ENCODE results near the gene TMEM151B. TPM values are rescaled to one million over a fixed set of nuclear protein-coding genes. Genes with fewer than 3 reads are reported as not detected.
A peak's percentile ranks its signal among the peaks of the same experiment; 100 is the strongest.

The TMEM151B gene
- total and polyA plus RNA-seq, 10 of the 15 experiments (the other 5 are each of a cell fraction or from before 2014, with no cell fraction given) = 0.01 to 0.19 (median 0.05) TPM; not detected in 6

DNA sequence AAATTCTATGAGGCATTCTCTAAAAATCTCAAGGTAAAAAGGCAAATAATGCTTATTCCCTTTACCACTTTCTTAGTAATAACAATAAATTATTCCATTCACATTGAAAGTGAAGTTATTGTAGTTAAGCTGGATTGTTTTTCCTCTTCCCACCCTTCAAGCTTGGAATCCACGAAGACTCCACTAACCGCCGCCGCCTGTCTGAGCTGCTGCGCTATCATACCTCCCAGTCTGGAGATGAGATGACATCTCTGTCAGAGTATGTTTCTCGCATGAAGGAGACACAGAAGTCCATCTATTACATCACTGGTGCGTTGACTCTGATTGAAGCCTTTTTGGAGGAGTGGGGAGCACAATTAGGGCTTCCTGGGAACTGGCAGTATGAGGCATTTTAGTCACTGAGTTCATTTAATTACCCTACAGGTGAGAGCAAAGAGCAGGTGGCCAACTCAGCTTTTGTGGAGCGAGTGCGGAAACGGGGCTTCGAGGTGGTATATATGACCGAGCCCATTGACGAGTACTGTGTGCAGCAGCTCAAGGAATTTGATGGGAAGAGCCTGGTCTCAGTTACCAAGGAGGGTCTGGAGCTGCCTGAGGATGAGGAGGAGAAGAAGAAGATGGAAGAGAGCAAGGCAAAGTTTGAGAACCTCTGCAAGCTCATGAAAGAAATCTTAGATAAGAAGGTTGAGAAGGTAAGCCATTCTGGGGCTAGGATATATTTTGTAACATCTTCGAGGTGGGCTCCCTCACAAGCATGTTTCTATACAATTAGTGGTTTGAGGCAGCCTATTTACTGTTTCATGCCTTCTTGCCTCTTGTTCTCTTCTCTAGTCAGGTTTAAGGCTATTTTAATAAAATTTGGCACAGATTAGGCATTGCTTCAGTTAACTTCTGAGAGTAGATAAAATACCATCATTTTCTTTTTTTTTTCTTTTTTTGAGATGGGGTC lies 18.4 kb upstream of the TMEM151B start (continued):
- TF ChIP-seq BMI1 (IDR thresholded peaks at IDR 0.05; ENCODE audit: borderline replicate concordance) = no peak
- TF ChIP-seq MYB (IDR thresholded peaks at IDR 0.05; ENCODE audit: borderline replicate concordance, low read depth, low read length) = no peak
- TF ChIP-seq, protein P1, sequence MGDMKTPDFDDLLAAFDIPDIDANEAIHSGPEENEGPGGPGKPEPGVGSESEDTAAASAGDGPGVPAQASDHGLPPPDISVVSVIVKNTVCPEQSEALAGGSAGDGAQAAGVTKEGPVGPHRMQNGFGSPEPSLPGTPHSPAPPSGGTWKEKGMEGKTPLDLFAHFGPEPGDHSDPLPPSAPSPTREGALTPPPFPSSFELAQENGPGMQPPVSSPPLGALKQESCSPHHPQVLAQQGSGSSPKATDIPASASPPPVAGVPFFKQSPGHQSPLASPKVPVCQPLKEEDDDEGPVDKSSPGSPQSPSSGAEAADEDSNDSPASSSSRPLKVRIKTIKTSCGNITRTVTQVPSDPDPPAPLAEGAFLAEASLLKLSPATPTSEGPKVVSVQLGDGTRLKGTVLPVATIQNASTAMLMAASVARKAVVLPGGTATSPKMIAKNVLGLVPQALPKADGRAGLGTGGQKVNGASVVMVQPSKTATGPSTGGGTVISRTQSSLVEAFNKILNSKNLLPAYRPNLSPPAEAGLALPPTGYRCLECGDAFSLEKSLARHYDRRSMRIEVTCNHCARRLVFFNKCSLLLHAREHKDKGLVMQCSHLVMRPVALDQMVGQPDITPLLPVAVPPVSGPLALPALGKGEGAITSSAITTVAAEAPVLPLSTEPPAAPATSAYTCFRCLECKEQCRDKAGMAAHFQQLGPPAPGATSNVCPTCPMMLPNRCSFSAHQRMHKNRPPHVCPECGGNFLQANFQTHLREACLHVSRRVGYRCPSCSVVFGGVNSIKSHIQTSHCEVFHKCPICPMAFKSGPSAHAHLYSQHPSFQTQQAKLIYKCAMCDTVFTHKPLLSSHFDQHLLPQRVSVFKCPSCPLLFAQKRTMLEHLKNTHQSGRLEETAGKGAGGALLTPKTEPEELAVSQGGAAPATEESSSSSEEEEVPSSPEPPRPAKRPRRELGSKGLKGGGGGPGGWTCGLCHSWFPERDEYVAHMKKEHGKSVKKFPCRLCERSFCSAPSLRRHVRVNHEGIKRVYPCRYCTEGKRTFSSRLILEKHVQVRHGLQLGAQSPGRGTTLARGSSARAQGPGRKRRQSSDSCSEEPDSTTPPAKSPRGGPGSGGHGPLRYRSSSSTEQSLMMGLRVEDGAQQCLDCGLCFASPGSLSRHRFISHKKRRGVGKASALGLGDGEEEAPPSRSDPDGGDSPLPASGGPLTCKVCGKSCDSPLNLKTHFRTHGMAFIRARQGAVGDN (IDR thresholded peaks at IDR 0.05) = no peak
- TF ChIP-seq ETV6 (conservative IDR thresholded peaks at IDR 0.05 in 1 of 2, IDR thresholded peaks at IDR 0.05 in 1 of 2; ENCODE audit: borderline replicate concordance in 1 of 2, low read depth in 1 of 2) = no peak
- TF ChIP-seq STAT1 (conservative IDR thresholded peaks at IDR 0.05) = no peak
- TF ChIP-seq CREM (IDR thresholded peaks at IDR 0.05; ENCODE audit: low read depth) = no peak
- TF ChIP-seq, protein P2, sequence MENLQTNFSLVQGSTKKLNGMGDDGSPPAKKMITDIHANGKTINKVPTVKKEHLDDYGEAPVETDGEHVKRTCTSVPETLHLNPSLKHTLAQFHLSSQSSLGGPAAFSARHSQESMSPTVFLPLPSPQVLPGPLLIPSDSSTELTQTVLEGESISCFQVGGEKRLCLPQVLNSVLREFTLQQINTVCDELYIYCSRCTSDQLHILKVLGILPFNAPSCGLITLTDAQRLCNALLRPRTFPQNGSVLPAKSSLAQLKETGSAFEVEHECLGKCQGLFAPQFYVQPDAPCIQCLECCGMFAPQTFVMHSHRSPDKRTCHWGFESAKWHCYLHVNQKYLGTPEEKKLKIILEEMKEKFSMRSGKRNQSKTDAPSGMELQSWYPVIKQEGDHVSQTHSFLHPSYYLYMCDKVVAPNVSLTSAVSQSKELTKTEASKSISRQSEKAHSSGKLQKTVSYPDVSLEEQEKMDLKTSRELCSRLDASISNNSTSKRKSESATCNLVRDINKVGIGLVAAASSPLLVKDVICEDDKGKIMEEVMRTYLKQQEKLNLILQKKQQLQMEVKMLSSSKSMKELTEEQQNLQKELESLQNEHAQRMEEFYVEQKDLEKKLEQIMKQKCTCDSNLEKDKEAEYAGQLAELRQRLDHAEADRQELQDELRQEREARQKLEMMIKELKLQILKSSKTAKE (IDR thresholded peaks at IDR 0.05; ENCODE audit: low read depth, poor library complexity, severe bottlenecking) = no peak
- TF ChIP-seq POLR2AphosphoS5 (IDR thresholded peaks at IDR 0.05; ENCODE audit: low read length) = peak; percentile 43; the same call in 1 of the 2 replicates
- no peak for TF ChIP-seq RUNX3 (IDR thresholded peaks at IDR 0.05; ENCODE audit: low read length)
- TF ChIP-seq TARDBP (IDR thresholded peaks at IDR 0.05; ENCODE audit: borderline replicate concordance) = no peak
- no peak for TF ChIP-seq TBL1XR1 (IDR thresholded peaks at IDR 0.05; ENCODE audit: low read depth, low read length)

Measured in GM12878 (cell line).